Measurements from ENCODE around the gene URGCP.

DNA sequence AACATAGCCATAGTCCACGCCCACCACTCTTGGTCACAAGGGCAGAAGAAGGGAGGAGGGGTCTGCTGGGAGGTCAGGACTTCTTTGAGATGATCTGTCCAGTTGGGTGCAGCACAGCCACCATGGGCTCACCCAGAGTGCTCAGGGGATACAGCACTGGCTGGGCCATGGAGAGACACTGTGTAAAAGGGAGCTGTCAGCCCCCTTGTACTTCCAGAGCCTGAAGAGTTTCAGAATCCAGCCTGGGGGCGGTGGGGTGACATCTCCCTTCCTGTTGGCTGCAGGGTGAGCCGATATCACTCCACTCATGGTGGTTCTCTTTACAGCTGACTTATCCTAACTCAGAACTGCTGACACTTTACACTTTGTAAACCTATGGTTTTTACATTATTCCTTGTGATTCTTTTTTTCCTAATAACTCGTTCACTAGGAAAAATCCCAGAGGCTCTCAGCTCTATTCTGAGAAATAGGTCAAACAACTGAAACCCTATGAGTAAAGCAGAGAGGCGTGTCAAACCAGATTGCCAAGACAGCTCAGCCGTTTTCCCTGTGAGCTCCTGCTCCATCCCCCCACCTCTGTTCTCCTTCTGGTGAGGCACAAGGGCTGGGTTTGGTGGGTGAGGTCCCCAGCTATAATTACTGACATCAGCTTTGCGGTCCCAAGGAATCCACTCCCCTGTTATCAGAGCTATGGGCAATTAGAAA lies 33.8 kb downstream of the URGCP start:
- TF ChIP-seq POLR2A (IDR thresholded peaks at IDR 0.05; ENCODE audit: low read depth, low read length) (no peak), POLR2AphosphoS5 (IDR thresholded peaks at IDR 0.05; ENCODE audit: low read depth, low read length) (no peak), TAF1 (IDR thresholded peaks at IDR 0.05; ENCODE audit: borderline replicate concordance, low read depth, low read length) (no peak)

All from GM12892 (cell line).